Measurements from ENCODE around the gene HMGCS1.
"Not testable (repeated sequence)": the region's sequence is repeated elsewhere in the genome, so short reads cannot be mapped to it uniquely, and the experiment has no call there.

HMGCS1 gene

GRCh38 chr5:43270645-43271044 lies 42.6 kb downstream of the HMGCS1 start:
- no peak for DNase-seq

- no peak for DNase-seq
These were observed 44.9 kb downstream of the HMGCS1 start for GRCh38 chr5:43268188-43268820.

GRCh38 chr5:43262269-43262668 lies 50.9 kb downstream of the HMGCS1 start:
- not testable (repeated sequence) for DNase-seq

GRCh38 chr5:43258116-43258515 lies 55.1 kb downstream of the HMGCS1 start:
- DNase-seq, result no peak

GRCh38 chr5:43256261-43256966 lies 56.8 kb downstream of the HMGCS1 start:
- no peak for DNase-seq

- no peak for DNase-seq
These were observed 57.5 kb downstream of the HMGCS1 start for GRCh38 chr5:43255704-43256103.

GRCh38 chr5:43251754-43252153 lies 61.5 kb downstream of the HMGCS1 start:
- DNase-seq, result no peak

- no peak for DNase-seq
These were observed 67.4 kb downstream of the HMGCS1 start for GRCh38 chr5:43245724-43246385.

- no peak for DNase-seq
These were observed 68.2 kb downstream of the HMGCS1 start for GRCh38 chr5:43244823-43245565.

GRCh38 chr5:43243270-43243669 lies 69.9 kb downstream of the HMGCS1 start:
- no peak for DNase-seq

GRCh38 chr5:43242196-43242595 lies 71.0 kb downstream of the HMGCS1 start:
- no peak for DNase-seq
